A673 (cell line): Measurements from ENCODE around the gene PAK1. TPM values are rescaled to one million over a fixed set of nuclear protein-coding genes. Genes with fewer than 3 reads are reported as not detected.

Source experiments
- BruUV-seq: library from RNA; stranded (reverse); fragments of 400-500 nt; replicated peaks from 2 replicates; lab custom pipeline; 2021; lab: Mats Ljungman, UMichigan
- CTCF ChIA-PET: fragments of 300-600 bp; sonication (Branson Sonifier 250); formaldehyde crosslinking; loops from one replicate; lab custom pipeline; 2022; ENCODE audit warnings: antibody characterized with exemption; lab: Charles Lee
- POLR2A ChIA-PET: fragments of 300-600 bp; sonication (Branson Sonifier 250); formaldehyde crosslinking; loops from one replicate; lab custom pipeline; 2022; ENCODE audit warnings: antibody characterized with exemption; ENCODE audit not compliant: low non-redundant PET; lab: Charles Lee
- DNase-seq: peaks from one replicate; pipeline ENCODE4 v3.0.0-alpha.2; 2015; ENCODE audit warnings: low spot score
- H3K27ac ChIP-seq: fragments of 200-600 bp; sonication (generic); 2 replicates; pipeline ENCODE4 v1.5.1; 2016; ENCODE audit warnings: mixed run types, low read depth, mild to moderate bottlenecking, mixed read lengths, antibody characterized with exemption, low read length; ENCODE audit not compliant: poor library complexity, severe bottlenecking
- H3K27me3 ChIP-seq: fragments of 200-600 bp; sonication (generic); replicated peaks from 2 replicates; pipeline ENCODE4 v1.6.1; 2017; ENCODE audit warnings: mixed run types, low read depth, mild to moderate bottlenecking, mixed read lengths, antibody characterized with exemption, low read length; ENCODE audit not compliant: insufficient read depth, poor library complexity
- H3K36me3 ChIP-seq: fragments of 200-600 bp; sonication (generic); 2 replicates; pipeline ENCODE4 v1.6.1; 2016; ENCODE audit warnings: mixed run types, mild to moderate bottlenecking, mixed read lengths, antibody characterized with exemption, low read length; ENCODE audit not compliant: insufficient read depth, poor library complexity, severe bottlenecking
- H3K4me1 ChIP-seq: fragments of 200-600 bp; sonication (generic); 2 replicates; pipeline ENCODE4 v1.6.1; 2017; ENCODE audit warnings: mixed run types, mild to moderate bottlenecking, mixed read lengths, antibody characterized with exemption, low read length; ENCODE audit not compliant: insufficient read depth, poor library complexity, severe bottlenecking
- H3K4me3 ChIP-seq: fragments of 200-600 bp; sonication (generic); 2 replicates; pipeline ENCODE4 v1.5.1; 2016; ENCODE audit warnings: low read depth, mixed run types, mild to moderate bottlenecking, mixed read lengths, low read length; ENCODE audit not compliant: poor library complexity, severe bottlenecking
- H3K9me3 ChIP-seq: fragments of 200-600 bp; sonication (generic); 2 replicates; pipeline ENCODE4 v1.6.1; 2016; ENCODE audit warnings: mixed run types, low read depth, mild to moderate bottlenecking, mixed read lengths, antibody characterized with exemption, low read length; ENCODE audit not compliant: poor library complexity, severe bottlenecking
- EZH2 ChIP-seq: fragments of 200-600 bp; sonication (generic); IDR thresholded peaks from 2 replicates; pipeline ENCODE4 v1.6.1; 2017; ENCODE audit warnings: borderline replicate concordance, low read depth, mild to moderate bottlenecking, mixed read lengths, antibody characterized with exemption, low read length; ENCODE audit not compliant: poor library complexity, severe bottlenecking
- intact Hi-C: fragments of 100-400 bp; cut with micrococcal nuclease; formaldehyde crosslinking; loops from one replicate; pipeline ENCODE4 v1.10.0; 2022; ENCODE audit not compliant: unreplicated experiment
- total RNA-seq: library from RNA; stranded (reverse); gene quantifications from 2 replicates; pipeline ENCODE4 v1.2.3, GENCODE V29; 2021
- TF ChIP-seq, protein P1 (sequence below): fragments of 300-800, 200-600 bp; sonication (generic); conservative IDR thresholded peaks from 2 replicates; pipeline ENCODE4 v1.5.1; 2017; ENCODE audit warnings: low read depth, mild to moderate bottlenecking, antibody characterized with exemption, low read length, moderate library complexity, mixed read lengths

PAK1 gene
- total RNA-seq, 1 experiment from 2014 or later: 44.2 TPM

DNA sequence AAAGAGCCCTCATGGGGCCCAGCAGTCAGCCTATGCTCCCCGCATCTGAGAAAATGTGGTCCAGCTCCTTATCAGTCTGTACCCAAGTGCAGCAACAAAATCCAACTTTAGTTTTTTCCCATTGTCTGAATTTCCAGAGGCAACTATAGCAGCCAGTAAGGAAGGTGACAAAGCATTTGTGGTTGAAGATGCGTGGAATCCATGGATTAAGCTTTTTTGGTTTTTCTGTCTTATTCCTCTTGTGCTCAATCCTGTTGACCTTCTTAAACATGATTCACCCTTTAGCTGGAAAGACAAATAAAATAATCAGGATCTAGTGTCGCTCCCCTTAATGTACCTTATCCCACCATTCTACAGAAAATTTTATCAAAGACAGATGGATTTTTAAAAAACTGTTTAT, 186.8 kb downstream of the PAK1 start:
- Histone ChIP-seq H3K27me3 (no peaks in the 10 kb centered on the region), H3K27ac (no peak overlapping the region), H3K4me1 (no peaks in the 10 kb centered on the region), H3K36me3 (no peaks in the 10 kb centered on the region), H3K9me3 (no peaks in the 10 kb centered on the region), H3K4me3 (no peak overlapping the region)
- TF ChIP-seq, protein P1, sequence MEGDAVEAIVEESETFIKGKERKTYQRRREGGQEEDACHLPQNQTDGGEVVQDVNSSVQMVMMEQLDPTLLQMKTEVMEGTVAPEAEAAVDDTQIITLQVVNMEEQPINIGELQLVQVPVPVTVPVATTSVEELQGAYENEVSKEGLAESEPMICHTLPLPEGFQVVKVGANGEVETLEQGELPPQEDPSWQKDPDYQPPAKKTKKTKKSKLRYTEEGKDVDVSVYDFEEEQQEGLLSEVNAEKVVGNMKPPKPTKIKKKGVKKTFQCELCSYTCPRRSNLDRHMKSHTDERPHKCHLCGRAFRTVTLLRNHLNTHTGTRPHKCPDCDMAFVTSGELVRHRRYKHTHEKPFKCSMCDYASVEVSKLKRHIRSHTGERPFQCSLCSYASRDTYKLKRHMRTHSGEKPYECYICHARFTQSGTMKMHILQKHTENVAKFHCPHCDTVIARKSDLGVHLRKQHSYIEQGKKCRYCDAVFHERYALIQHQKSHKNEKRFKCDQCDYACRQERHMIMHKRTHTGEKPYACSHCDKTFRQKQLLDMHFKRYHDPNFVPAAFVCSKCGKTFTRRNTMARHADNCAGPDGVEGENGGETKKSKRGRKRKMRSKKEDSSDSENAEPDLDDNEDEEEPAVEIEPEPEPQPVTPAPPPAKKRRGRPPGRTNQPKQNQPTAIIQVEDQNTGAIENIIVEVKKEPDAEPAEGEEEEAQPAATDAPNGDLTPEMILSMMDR: no peak
- no peak for TF ChIP-seq EZH2
- POLR2A ChIA-PET: no interaction called here
- CTCF ChIA-PET: interaction anchor here (0.5 to 0.6 kb wide), 2 partner anchors 27 to 29 kb away, joined by 4 to 14 read pairs; no protein-coding TSS in a partner anchor
- no peak for DNase-seq
- BruUV-seq: no TSS peak
- intact Hi-C loops: no loop called here

DNA sequence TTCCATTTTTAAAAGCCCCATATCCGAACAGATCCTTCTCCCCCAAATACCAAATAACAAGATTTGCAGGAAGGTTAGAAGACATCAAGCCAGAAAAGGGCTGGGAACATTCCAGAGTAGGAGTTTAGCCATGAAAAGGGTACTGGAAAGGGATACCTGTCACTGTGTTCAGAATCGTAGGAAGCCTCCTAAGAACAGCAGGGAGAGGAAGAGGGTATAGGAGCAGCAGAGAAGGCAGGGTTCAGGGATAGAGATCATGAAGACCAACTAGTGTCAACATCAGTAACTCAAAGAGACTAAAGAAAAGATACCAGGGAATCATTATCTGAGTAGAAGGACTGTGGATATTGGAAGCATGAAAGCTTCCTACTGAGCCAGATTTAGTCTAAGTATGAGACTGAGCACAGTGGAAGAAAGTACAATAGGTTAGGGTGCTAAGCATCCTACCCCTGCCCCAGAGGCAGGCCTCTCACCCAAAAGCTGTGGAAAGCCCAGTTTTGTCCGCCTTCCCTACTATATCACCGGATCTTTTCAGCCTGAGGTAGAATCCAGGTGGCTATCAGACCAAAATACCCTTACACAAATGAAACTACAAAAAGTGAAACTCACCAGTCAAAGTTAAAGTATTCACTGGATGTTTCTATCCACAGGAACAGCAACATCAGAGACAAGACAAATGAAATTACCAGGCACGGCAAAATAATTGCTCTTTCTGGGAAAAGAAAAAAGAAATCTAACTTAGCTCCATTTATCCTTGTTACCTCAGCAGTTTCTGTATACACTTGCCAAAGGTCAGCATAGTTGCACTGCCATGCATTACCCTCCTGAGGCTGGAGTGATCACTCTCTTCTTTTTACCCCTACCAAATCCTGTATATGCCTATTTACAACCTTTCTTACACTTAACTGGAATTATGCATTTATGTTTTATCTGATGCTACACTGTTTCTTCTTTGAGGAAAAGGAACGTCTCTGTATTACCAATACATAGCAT, 189.1 kb downstream of the PAK1 start:
- no peak overlapping the region for H3K27ac ChIP-seq
- CTCF ChIA-PET: no interaction called here
- H3K9me3 ChIP-seq: no peaks in the 10 kb centered on the region
- TF ChIP-seq EZH2: no peak
- TF ChIP-seq, protein P1: no peak
- no peaks in the 10 kb centered on the region for H3K36me3 ChIP-seq
- no peak overlapping the region for H3K4me3 ChIP-seq
- intact Hi-C loops: no loop called here
- H3K4me1 ChIP-seq: no peaks in the 10 kb centered on the region
- peaks cover 6% of the 10 kb centered on the region for H3K27me3 ChIP-seq
- POLR2A ChIA-PET: no interaction called here
- no peak for DNase-seq
- BruUV-seq: no TSS peak

DNA sequence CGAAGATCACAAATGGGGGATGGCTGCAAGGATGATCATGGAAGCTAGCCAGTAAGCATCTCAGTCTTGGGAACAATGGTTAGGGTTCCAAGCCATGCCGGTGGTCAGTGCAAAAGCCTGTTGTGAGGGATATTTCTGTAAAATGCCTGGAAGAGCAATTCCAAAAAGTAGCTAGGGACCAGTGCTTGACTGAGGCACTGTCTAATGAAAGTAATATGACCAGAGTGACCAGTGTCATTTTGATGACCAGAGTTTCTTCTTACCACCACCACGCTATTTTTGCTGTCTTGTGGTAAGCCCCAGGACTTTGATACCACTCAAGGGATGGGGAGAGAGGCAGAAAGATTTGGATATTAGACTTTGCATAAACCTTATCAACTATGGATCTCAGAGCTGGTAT, 190.8 kb downstream of the PAK1 start:
- Histone ChIP-seq H3K9me3 (no peaks in the 10 kb centered on the region), H3K36me3 (no peaks in the 10 kb centered on the region), H3K27ac (no peak overlapping the region), H3K4me1 (no peaks in the 10 kb centered on the region), H3K27me3 (peaks cover 7% of the 10 kb centered on the region), H3K4me3 (no peak overlapping the region)
- no TSS peak for BruUV-seq
- TF ChIP-seq EZH2: no peak
- TF ChIP-seq, protein P1: no peak
- ChIA-PET CTCF (no interaction called here), POLR2A (no interaction called here)
- intact Hi-C loops: no loop called here
- DNase-seq: no peak
